Stimulated activated CD8-positive, alpha-beta memory T cell treated with anti-CD3 and anti-CD28 coated beads, Interleukin-7, amount 100 ng/mL, for 4 hours (primary cell): ENCODE data around the gene CFAP74.

Experiments
- DNase-seq, 2 donors: peaks; one replicate each; pipeline ENCODE4 v3.0.0-alpha.2; 2020; ENCODE audit warnings: low read depth in 2 of 2

CFAP74 gene

GRCh38 chr1:2039251-2039650 lies 35.7 kb upstream of the CFAP74 start:
- DNase-seq = no peak

- no peak for DNase-seq
Measured at GRCh38 chr1:2038229-2038628, 34.6 kb upstream of the CFAP74 start.

GRCh38 chr1:2037314-2037979 lies 33.9 kb upstream of the CFAP74 start:
- no peak for DNase-seq

- DNase-seq = no peak
Measured at GRCh38 chr1:2036287-2036686, 32.7 kb upstream of the CFAP74 start.

GRCh38 chr1:2033165-2033564 lies 29.6 kb upstream of the CFAP74 start:
- no peak for DNase-seq

DNA sequence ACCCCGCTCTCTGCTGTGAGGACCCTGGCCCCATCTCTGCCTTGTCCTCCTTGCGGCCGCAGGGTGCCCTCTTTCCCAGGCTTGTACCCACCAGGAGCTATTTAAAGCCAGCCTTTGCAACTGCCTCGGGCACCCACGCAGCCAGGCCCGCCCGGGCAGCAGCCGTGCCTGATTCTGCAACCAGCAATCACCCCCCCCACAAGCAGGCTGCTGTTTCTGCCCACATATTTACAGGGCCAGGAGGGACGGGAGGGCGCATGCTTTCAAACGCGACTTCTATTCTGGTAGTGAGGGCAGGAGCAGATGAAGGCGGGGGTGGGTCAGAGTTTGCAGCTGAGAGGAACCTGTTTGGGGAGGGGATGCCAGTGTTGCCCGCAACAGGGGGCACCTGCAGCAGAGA lies 29.2 kb upstream of the CFAP74 start:
- no peak for DNase-seq

DNA sequence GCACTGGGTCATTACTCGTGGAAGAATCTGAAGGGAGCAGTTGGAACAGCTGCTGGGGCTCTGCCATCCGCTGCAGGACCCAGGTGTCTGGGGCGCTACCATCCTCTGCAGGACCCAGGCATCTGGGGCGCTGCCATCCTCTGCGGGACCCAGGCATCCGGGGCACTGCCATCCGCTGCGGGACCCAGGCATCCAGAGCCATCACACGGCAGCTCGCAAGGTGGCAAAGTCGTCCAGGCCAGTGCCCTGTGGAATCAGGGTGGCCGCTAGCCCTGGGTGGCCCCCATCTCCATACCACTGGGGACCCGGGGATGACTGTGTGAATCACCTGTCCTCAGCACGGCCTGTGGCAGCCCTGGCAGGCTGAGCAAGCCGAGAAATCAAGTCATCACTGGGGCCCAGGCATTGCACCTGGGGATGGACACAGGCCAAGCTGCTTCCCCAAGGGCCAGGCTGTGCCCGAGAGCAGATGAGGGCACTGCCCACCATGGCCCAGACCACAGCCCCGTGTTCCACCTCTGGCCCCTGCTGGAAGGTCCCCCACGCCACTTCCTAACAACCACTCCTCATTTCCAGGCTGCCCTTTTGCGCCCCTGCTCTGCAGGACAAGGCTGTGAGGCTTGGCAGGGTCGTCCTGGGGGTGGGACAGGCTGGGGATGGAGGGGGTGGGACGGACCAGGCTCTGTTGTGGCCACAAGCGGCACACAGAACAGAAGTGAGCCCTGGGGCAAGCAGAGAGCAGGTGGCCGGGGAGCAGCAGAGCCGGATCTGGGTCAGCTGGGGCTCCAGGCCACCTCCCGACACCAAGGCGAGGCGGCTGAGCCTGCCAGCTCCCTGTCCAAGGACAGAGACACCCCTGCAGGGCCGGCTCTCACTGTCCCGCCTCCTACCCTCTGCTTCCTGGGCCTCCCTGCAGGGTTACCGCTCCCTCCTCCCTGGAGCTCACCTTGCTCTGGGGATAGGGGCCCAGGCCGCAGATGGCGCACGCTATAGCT lies 28.3 kb upstream of the CFAP74 start:
- no peak for DNase-seq

DNA sequence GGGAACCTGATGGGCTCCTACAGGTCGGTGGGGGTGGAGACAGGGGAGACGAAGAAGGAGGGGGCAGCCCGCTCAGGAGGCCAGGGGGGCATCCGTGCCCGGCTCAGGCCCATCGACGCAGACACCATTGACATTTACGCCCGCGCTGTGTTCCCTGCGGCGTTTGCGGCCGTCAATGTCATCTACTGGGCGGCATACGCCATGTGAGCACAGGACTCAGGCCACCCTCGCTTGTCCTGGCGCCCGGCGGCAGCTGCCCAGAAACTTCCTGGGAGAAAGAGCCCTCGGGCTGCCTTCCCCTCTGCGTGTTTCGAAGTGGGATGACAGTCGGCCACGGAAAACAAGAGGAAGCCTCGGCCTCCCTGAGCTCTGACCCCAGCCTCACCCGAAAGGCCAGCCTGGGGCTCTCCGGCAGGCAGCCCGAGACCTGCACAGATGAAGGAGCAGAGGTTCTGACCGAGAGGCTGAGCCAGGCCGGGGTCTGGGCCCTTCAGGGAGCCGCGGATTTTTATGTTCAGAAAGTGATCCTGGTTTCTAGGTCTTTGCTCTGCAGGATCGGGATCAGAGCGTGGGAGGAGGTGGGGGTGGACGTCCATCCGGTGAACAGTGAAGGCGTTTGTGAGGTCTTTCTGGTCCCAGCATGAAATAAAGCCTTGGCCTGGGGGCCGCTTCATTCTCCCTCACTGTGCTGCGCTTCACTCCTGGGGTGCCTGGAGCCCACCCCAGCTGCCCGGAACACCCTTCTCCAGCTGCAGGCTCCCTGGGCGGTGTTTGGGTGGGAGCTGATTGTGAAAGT lies 26.7 kb upstream of the CFAP74 start:
- DNase-seq = no peak

DNA sequence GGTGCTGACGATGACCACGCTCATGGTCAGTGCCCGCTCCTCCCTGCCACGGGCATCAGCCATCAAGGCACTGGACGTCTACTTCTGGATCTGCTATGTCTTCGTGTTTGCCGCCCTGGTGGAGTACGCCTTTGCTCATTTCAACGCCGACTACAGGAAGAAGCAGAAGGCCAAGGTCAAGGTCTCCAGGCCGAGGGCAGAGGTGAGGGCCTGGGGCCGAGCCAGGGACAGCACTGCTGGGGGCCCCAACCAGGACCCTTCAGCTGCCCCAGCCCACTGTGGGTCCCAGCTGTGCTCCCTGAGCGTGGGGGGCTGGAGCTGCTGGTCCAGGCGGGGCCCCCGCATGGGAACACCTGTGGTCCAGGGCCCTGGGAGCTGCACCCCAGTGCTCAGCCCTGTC lies 26.0 kb upstream of the CFAP74 start:
- DNase-seq = no peak

DNA sequence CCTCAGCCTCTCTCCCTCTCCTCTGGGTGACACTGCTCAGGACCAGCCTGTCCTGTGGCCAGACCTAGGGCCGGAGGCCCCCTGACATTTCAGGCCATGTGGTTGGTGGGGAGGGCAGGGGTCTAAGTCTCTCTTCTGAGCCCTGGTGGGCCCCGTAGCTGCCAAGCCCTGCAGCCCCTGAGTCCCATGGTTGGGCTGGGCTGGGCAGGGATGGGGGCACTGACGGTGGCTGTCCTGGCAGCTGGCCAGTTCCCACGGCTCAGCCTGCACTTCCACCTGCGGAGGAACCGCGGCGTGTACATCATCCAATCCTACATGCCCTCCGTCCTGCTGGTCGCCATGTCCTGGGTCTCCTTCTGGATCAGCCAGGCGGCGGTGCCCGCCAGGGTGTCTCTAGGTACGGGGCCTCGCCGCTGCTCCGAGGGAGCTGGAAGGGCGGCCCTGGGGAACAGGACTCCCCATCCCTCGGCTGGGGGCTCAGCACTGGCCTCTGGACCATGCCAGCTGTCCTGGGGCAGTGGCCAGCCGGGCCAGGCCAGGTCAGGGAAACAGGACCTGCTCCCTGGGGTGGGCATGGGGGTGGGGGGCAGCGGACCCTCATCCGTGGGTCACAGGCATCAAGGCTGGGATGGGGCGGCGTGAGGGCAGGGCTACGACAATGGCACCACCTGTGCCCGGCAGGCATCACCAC lies 25.4 kb upstream of the CFAP74 start:
- no peak for DNase-seq

DNA sequence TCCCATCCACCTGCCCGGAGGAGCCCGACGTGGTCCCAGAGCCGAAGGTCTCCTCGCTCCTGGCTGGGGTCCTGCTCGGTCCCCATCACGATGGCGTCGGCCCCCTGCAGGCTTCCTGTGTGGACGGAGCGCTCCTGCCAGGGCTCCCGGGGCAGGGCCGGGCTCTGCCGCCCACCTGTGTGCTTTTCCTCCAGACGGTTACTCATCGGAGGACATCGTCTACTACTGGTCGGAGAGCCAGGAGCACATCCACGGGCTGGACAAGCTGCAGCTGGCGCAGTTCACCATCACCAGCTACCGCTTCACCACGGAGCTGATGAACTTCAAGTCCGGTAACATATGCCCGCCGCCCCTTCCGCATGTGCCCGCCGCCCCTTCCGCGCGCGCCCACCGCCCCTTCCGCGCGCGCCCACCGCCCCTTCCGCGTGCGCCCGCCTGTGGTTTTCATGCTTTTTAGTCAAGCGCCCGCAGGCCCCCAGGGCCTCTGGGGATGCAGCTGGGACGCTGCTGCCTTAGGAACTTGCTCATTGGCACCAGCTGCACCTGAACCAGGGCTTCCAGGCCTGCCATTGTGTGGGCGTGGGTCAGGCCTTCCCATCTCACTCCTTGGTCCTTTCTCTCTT lies 24.5 kb upstream of the CFAP74 start:
- DNase-seq = no peak

DNA sequence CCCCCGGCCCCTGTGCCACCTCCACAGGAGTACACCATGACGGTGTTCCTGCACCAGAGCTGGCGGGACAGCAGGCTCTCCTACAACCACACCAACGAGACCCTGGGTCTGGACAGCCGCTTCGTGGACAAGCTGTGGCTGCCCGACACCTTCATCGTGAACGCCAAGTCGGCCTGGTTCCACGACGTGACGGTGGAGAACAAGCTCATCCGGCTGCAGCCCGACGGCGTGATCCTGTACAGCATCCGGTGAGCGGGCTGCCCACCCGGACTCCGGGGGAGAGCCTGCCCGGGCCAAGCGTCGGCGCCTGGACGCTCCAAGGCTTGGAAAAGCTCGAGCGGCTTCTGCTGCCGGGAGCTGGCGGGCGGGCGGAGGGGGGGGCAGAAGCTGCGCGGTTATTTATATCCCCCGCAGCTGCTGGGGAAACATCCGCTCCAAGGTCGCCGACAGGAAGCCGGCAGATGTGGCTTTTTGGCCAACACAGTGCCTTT lies 21.9 kb upstream of the CFAP74 start:
- DNase-seq = no peak

GRCh38 chr1:2024887-2025286 lies 21.3 kb upstream of the CFAP74 start:
- DNase-seq = no peak

DNA sequence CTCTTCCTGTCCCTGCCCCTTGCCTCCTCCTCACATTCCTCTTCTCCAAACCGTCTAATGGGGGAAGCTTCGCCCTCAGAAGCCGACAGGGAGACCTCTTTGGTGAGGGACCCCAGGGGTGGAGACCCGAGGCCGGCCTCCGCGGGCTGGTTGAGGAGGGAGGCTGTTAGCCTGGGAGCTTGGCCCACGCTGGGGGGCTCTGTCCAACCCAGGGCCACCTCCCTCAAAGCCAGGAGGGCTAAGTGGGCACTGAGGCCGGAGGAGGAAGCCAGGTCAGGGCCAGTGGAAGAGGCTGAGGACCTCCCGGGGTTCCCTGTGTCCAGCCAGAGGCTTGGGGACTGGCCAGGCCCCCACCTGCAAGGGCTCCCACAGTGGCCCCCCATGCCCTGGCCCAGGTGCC lies 20.9 kb upstream of the CFAP74 start:
- DNase-seq = no peak

DNA sequence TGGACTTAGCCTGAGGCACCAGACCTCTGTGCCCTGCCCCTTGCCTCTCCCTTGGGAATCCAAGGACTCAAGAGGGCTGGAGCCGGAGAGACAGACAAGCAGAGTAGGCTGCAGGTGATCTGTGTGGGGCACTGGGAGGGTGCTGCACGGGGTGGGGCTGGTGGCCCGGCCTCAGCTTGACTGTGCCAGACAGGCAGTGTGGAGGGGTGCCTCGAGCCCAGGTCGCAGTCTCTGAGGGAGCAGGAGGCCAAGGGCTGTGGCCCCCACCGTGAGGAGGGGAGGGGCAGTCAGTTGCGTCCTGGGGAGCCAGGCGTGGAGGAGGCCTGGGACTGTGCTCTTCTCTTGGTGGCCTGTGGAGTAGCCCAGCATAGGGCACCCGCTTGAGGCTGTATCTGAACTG lies 19.6 kb upstream of the CFAP74 start:
- no peak for DNase-seq

DNA sequence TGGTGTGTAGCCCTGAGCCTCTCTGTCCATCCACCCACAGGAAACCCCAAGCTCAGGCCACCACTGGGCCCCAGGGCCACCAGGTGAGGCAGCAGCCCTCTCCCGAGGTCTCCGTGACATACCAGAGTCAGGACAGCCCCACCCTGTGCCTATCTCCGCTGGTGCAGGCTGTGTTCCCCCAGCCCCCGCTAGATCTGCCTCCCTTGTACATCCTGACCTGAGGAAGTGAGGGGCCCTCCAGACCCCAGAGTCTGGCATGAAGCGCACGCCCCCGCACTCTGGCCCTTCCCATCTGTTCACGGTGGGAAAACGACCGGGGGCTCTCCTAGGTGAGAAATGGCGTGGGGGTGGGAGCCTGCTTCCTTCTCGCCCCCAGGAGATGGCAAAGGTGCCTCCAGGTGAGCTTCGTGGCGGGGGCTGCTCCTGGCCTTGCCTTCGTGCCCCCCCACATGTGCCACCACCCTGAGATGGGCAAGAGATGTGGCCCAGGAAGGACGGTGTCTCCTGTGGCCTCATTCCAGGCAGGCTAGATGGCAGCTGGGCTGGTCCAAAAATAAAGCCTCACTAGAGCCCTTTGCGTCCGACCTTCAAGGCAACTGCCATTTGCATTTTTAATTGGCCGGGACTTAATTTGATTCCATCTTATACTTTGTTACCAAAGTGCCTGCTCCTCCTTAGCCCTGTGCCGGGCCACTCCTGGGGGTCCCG lies 18.6 kb upstream of the CFAP74 start:
- no peak for DNase-seq

DNA sequence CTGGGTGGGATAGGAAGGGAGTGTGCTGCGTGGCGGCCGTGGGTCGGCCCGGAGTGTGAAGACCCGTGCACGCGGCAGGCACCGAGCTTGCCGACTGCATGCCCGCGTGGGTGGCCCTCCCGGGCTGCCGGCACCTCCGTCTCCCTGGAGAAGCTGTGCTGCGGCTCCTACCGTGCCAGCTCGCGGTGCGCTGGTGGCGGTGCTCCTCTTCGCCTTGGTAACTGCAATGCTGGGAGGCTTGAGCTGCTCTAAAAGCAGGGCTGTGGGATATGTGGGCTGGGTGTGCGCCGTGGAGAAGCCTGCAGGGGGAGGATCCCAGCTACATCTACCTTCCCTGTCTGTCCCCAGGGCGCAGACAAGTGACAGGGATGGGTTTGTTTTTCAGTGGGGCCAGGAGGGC lies 18.0 kb upstream of the CFAP74 start:
- no peak for DNase-seq

- DNase-seq = no peak
Measured at GRCh38 chr1:2020310-2020655, 16.7 kb upstream of the CFAP74 start.

DNA sequence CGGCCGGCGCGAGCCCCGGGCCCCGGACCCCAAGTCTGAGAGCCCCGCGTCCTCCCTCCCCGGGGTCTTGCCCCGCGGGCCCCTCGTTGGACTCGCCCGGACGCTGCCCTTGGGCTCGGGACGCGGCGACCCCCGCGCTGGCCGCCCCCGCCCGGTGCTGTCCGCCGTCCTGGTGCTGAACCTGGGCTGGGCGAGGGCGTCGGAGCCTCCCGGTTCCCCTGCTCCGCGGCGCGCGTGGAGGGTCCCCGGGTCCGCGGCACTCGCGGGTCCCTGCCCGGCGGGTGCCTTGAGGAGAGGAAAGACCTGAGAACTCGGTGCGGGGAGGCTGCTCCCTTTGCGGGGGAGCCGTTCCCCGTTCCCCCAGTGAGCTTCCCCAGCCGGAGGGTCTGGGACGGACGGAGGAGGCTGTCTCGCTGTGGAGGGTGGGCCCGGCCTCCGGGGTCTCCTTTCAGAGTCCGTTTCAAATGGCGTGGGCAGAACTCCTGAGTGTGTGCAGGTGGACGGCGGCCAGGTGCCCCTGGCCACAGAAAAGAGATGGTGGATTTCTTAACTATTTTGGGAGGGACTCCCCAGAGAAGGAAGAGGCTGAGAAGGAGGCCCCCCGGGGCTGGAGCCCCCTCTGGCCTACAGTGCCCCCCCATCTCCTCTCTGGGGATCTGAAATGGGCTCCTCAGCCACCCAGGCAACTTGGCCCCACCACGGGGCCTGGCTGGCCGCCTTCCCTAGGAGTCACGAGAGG lies 16.2 kb upstream of the CFAP74 start:
- DNase-seq = no peak

DNA sequence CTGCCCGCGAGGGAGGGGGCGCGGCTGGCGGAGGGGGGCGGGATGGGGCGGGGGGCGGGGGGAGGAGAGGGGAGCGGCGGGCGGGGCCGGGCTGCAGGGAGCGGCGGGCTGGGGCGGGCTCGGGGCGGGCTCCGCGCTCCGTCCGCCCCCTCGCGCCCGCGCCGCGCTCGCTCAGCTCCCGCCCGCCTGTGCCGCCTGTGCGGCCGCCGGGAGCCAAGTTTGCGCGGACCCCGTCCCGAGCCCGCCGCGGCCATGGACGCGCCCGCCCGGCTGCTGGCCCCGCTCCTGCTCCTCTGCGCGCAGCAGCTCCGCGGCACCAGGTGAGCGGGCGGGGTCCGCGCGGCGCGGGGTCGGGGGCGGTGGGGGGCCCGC lies 15.6 kb upstream of the CFAP74 start, which contains the start of gene GABRD:
GABRD (plus strand) TSS at position 174 of the 372 bp plus-strand sequence; CDS start at position 253, 79 bp downstream.
- DNase-seq = no peak
